GM21528 (cell line): ENCODE results near the gene IQSEC3.

ENCODE experiments used
- ATAC-seq: cut with Tn5 transposase; IDR thresholded peaks from one replicate; pipeline ENCODE4 v1.9.1; 2021; ENCODE audit warnings: mild to moderate bottlenecking, moderate library complexity; ENCODE audit not compliant: unreplicated experiment, low FRiP score

The IQSEC3 gene

DNA sequence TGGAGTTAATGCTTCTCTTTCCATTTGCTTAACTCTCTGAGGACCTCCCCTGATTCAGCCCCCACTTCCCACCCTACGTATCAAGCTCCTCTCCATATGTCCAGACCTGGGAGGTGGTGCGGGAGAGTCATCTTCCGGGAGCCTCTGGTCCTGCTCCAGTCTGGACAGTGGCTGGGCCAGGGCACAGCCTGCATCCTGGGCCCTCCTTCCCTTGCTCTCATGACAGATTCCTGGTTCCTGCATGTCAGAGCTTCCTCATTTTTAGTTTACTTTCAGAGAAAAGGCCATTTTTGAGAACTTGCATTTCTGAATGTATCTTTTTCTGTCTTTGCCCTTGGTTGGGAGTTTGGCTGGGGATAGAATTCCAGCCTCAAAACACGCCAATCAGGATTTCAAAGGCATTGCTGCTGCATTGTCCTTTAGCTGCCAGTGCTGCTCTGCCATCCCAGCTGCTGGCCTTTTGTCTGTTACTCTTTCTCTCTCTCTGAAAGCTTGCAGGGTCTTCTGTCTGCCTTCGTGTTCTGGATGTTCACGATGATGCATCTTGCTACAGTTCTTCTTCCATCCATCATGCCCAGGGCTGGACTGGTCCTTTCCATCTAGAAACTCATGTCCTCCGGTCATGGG is 92.7 kb downstream of the IQSEC3 start:
- no peak for ATAC-seq

DNA sequence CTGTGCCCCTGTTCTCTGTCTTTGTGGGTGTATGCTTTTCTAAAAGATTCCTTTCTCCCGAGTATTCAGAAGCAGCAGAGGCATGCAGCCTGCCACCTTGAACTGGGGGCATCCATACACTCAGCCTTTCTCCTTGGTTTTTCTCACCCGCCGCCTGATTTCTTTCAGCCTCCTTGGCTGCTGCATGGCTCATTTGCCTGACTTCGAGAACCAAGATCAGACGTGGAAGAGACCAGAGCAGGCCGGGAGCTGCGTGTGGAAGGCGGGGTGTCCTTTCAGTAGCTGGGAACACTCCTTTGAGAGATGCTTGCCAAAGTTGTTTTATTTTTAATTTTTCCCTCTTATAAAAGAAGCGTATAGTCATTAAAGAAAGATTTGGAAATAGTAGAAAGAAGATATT is 94.3 kb downstream of the IQSEC3 start:
- ATAC-seq, result no peak

DNA sequence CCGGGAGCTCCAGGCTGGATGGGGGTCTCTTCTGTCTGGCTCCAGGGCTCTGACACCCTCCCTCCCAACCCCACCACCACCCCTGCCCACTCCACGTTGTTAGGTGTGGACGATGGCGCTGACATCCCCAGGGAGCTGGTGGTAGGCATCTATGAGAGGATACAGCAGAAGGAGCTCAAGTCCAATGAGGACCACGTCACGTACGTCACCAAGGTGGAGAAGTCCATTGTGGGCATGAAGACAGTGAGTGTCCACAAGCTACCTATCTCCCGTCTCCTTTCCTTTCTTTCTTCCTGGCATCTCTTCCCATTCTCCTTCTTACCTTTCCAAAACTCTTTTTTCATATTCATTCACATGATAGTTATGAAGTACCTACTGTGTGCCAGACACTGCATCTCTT is 95.3 kb downstream of the IQSEC3 start:
- ATAC-seq, result no peak

DNA sequence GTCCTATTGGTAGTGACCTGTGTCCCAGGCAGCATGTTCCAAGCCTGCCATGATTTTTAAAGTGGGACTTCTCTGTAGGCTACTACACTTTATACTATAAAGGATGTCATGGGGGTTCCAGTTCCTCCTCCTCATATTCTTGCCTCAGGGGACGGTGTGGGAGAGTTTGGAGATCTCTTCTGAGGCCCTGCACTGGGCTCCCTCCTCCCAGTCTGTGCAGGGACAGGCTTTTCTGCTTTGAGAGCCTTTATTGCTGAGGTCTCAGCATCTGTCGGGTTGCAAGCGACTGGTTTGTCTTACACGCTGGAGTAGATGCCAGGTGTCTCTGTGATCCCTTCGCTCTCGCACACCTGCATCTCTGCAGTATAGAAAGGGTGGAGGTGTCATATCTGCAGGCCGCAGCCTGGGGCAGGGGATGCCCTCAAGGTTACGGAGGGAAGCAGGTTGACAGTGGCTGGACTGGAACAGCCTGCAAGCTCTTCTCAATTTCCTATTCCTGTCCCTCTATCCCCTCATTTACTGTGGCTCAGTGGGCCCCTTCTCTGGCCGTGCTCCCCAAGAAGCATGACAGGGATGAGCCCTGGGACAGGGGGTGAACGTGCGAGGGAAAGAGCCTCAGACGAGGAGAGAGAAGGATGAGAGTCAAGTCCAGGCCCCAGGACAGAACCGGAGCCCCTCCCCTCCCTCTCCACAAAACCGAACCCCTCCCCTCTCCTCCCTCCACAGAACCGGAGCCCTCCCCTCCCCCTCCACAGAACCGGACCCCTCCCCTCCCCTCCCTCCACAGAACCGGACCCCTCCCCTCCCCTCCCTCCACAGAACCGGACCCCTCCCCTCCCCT is 96.1 kb downstream of the IQSEC3 start:
- no peak for ATAC-seq

DNA sequence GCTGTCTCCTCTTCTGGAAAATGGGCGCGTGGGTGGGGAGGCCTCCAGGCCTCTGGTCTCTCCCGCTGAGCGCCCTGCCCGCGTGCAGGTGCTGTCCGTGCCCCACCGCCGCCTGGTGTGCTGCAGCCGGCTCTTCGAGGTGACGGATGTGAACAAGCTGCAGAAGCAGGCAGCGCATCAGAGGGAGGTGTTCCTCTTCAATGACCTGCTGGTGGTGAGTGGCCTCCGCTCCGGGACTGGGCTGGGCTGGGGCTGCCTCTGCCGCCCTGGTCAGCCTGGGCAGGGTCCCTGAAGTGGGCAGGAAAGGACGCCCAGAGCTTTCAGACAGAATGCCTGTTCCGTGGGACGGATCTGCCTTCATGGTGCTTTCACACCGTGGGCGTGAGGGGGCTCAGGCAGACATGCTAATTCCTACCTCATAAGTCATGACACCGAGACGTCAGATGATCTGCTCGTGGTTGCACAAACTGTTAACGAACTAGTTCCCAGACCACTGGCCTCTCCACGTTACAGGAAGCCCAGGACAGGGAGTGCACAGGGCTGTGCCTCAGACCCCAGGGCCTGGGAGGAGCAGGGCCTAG is 96.9 kb downstream of the IQSEC3 start:
- no peak for ATAC-seq

DNA sequence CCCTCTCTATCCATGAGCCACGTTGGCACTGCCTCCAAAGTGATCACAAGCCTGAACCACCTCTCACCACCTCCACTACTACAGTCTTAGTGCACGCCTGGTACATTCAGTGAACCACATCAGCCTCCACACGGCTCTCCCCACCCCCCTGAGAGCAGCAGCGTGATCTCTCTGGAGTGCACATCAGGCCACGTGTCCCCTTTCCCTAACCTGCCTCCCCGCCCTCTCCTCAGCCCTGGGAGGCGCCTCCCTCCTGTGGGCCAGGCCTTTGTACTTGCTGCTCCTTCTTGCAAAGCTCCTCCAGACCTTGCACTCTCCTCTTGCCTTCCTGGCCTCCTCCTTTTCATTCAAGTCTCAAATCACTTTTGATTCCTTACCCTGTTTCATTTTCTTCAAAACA is 97.6 kb downstream of the IQSEC3 start:
- no peak for ATAC-seq

DNA sequence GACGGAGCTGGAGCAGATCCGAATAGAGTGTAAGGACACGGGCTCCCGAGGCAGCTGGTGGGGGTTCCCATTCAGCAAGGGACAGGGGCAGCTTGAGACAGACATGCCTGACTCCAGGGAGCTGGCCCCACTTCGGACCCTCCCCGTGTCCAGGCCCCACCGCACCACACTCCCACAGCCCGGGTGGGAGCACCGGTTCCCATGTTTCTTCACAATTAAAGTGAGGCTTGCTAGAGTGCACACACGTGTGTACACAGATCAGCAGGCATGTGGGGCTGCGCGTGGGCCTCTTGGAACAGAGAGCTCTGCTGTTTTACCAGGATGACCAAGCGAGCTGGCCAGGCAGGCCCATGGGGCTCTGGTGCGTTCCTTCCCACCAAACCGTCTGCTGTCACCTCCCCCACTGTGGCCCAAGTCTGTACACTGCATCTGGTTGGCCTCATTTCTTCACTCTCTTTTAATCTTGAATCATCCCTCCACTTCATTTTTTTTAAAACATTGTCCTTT is 99.3 kb downstream of the IQSEC3 start:
- no peak for ATAC-seq

DNA sequence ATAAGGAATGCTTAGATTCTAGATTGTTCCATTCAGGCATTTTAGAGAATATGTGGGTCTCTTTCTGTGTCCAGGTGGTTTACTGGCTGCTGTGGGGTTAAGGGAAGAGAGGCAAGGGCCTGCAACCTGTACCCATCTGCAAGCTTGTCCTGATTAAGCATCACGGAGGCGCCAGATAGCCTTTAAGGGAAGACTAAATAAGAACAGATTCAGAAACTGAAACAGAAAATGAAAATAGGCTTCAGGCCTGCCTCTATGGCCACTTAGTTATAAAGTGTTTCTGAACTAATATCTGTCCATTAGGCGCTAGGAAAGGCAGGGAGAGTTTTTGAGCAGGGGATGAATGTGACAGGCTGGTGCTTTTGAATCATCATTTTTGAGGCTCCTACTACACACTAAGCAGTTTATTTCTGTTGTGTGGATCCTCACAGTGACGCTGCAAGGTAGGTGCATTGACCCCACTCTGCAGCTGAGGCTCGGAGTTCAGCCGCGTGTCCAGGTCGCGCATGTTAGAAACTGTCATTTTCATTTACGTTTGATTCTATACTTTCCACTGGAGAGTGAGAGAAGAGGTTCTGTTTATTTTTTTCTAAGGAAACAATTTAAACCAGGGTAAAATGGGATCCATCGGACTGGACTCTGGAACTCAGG is 100.0 kb downstream of the IQSEC3 start:
- ATAC-seq, result no peak

DNA sequence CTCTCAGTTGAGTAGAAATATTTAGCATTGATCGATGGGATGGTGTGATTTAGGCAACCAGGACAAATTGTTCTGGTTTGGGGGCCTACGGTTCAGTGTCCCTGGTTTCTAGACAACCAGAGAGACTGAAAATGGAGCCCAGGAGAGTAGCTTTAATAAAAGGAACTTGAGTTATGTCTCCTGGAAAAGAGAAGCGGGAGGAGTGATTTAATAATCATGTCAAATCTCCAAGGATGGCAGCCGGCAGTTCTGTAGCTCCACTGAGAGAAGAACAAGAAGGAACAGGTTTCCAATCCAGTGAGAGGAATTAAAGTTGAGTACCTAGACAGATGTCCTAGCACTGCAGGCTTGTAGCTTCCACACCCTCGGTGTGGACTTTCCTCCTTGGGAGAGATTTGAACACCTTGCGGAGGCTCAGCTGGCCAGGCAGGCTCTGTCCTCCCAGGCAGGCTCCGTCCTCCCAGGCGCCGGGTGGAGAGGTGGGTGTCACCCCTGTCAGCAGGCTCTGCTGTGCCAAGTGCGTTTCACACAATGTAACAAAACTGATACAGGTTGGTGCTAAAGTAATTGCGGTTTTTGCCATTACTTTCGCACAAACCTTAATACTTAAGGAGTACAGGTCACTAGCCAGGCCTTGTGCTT is 101.5 kb downstream of the IQSEC3 start:
- ATAC-seq, result no peak

DNA sequence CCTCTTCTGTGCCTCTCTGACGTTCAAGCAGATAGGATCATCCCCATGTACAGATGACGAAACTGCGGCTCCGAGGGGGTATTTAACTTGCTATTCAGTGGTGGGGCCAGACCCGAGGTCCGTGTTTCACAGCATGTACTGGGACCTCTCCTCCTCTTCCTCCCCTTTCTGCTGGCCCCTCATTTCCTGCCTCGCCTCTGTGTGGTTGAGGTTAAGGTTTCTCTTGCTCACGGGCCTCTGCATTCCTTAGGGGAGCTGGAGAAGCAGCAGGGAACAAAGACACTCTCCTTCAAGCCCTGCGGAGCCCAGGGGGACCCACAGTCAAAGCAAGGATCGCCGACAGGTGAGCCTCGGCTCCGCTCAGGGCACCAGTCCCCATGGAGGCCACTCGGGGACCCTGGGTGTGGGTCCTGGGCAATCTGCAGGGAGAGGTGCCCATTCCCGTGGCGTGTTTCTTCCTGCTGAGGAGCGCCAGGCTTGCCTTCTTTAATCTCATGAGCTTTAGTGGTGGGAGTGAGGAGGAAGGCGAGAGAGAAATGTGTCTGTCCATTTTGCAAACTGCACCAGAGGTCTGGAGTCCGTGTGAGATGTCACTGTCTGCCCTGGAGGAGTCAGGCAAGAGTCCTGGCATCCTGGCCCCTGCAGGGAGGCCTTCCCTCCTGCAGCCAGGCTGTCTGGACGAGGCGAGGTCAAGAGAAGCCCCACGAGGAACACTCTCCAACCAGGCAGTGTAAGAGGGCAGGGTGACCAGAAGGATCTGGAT is 102.4 kb downstream of the IQSEC3 start:
- no peak for ATAC-seq

DNA sequence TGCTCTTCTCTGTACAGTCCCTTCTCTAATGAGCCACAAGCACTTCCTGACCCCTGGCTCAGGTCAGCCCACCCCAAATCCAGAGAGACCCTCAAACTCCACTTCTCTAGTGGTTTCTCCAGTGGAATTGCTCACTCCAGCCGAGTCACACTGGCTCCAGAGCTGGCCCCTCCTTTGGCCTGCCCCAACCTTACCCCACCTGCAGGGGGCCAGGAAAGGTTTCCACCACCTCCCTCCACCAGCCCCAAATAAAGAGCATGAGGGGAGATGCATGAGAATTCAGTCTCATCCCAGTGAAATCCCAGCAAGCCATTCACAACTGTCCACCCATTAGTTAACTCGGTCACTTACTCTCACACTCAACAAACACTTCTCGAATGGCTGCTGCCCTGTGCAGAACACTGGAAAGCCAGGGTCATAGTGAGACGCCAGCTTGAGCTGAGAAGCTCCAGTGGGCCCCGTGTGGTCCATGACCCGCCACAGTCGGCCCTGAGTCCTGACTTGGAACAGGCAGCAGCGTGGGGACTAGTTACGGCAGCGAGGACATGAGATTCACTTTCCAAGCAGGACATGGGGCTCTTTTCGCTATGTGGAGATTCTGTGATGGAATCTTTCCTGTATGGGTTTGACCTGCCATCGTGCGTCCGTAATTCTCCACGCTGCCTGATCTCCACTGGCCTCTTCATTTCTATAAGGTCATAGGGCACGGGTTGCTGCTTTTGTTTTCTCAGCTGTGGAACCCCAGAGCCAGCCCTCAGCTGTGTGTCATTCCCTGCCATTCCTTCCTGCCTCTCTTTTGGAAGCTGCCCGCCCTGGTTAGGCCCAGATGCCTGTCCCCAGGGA is 103.2 kb downstream of the IQSEC3 start:
- ATAC-seq, result no peak

DNA sequence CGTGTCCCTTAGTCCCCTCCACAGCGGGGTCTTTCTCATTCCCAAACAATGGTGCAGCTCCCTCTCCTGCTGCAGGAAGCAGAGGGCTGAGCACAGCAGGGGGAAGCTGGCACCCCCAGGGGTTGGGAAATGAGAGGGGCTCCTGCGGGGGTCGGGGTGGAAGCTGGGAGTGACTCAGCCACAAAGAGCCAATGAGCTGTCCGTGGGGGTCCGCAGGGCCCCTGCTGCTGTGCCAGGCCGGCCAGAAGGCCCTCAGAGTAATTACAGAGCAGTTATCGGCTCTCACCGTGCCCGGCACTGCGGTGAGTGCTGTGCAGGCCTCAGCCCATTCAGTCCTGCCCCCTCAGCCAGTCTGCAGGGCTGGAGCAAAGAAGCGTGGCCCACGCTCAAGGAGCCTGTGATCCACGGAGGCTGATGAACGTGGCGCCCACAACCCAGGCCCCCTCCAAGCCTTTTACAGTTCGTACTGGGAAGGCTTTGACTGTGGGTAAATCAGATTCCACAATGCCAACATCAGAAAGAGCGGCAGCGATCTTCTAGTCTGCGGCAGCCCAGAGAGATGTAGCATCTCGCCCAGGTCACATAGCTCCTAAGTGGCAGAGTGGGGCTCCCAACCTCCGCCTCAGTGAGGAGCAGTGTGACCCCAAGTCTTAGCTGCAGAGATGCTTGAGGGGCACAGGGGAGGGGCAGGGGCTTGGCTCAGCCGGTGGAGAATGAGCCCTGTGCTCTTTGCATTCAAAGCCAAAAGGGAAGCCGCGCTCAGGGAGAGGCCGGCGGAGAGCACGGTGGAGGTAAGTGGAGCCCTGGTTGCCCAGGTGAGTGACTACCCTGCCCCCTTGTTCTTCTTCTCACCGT is 104.0 kb downstream of the IQSEC3 start:
- no peak for ATAC-seq

DNA sequence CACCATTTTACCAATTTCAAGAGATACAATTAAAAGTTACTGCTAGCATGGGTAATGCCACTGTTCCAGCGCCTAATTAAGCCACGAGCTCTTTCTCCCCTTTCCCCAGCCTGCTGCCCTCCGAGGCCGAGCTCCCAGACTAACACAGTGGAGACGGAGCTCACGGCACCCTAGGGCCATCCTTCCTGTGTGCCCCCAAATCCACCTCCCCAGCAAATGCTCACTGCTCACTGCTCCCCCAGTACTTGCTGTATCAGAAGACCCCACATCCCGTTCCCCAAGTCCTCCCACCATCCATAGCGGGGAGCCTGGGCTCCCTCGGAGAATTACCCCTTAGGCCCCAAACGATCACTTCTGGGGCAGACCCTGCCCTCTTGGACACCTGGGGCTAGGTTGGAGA is 104.7 kb downstream of the IQSEC3 start:
- no peak for ATAC-seq

DNA sequence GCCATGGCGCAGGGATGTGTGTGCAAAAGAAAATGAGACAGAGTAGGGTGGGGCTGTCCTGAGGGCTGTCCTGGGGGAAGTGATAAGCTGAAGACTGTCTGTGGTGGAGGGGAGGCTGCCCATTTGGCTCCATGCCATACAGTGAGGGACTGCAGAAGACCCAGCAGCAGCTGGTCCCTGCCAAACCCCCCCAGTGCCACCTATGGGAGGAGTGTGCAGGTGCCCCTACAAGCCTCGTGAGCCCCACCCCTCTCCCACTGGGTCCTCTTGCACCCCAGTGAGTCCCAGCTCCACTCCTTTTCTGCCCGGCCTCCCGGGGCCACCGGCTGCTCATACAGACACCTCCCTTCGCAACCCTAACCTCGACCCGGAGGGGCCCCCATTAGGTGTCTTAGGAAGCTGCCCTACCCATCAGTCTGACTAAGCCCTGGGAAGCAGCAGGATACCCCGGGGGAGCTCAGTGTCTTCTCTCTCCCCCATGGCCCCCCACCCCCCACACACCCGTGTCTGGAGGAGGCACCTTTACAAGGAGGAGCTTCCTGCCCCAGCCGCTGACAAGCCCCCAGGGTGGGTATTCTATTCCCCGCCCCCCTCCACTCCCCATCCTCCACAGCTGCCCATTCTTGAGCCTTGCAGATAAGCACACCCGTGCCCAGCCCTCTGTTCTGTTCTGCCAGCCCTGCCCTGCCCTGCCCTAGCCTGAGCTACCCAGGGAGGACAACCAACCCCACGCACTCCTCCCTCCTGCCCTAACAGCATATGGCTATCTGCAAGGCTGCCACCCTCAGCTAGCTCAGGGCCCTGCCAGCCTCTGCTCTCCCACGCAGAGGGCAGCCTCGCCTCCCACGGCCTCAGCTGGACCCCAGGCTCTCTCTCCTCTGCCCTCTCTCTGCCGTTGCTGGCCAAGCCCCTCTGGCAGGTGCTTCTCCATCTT is 105.4 kb downstream of the IQSEC3 start:
- no peak for ATAC-seq

DNA sequence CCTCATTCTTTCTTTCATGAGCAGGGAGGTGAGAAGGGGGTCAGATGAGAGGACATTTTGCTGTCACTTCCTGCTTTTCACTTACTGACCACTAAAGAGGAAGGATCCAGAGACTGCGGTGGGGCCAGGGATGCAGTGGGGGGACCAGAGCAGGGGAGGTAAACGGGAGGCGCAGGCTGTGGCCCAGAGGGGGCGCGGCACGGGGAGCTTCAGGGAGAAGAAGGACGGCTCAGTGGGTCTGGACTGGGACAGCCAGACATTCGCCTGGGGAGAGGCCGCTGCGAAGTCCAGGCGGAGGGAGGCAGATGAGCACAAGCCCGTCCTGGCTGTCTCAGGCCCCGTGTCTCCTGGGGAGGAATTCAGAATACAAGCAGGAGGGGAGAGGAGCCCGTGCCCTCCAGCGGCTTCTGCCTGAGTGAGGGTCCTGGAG is 106.2 kb downstream of the IQSEC3 start:
- no peak for ATAC-seq

DNA sequence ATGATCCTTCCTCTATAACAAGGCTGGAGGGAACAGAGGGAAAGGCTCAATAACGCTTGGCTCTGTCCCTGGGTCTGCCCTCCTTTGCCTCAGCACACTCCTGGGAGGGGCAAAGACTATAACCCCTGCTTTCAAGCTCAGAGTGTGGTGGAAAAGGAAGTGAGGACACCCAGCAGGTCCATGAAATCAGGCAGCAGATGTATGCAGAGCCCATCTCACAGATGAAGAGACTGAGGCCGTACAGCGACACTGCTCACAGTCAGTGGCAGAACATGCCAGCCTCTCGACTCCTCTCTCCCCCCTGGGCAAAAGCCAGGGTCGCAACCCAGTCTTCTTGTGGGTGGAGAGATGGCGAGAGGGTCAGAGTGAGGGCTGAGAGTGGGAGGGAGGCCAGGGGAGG is 107.6 kb downstream of the IQSEC3 start:
- ATAC-seq, result no peak

DNA sequence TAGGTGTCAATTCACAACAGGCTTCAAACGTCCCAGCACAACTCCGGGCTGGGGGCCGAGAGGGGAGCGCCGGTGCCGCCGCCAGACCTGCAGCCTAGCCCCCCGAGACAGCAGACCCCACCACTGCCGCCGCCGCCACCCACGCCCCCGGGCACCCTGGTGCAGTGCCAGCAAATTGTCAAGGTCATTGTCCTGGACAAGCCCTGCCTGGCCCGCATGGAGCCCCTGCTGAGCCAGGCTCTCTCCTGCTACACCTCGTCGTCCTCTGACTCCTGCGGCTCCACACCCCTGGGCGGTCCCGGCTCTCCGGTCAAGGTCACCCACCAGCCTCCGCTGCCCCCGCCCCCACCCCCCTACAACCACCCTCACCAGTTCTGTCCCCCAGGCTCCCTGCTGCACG is 108.0 kb downstream of the IQSEC3 start:
- ATAC-seq, result no peak
